HEK293 (cell line): ENCODE data around the gene SPRR2A.

Source experiments
- CTCF ChIA-PET: fragments of 350-600 bp; formaldehyde crosslinking; extraction: SDS; loops from one replicate; lab custom pipeline; 2021; ENCODE audit warnings: antibody characterized with exemption; lab: Yijun Ruan, JAX
- POLR2A ChIA-PET: fragments of 300-600 bp; formaldehyde crosslinking; extraction: SDS; loops from one replicate; lab custom pipeline; 2020; ENCODE audit warnings: antibody characterized with exemption, inconsistent platforms; lab: Yijun Ruan, JAX
- H3K27ac ChIP-seq: fragments of 200-500 bp; sonication (Bioruptor generic); 2 replicates; pipeline ENCODE4 v1.5.1; 2014; ENCODE audit warnings: low read depth, low read length, control low read depth, inconsistent platforms; ENCODE audit errors: extremely low read depth
- H3K36me3 ChIP-seq, 2 experiments: fragments of 200-500 bp in 1 of 2; sonication (Bioruptor generic) in 1 of 2; 1 replicate in 1 of 2; 2 replicates in 1 of 2; pipeline ENCODE4 v1.5.1; 2014 to 2017; ENCODE audit warnings: inconsistent platforms in 2 of 2, low read length in 2 of 2; ENCODE audit not compliant: control insufficient read depth in 2 of 2, insufficient read depth in 1 of 2
- H3K4me1 ChIP-seq: fragments of 200-500 bp; sonication (Bioruptor generic); 2 replicates; pipeline ENCODE4 v1.5.1; 2014; ENCODE audit warnings: mild to moderate bottlenecking, low read length, inconsistent platforms; ENCODE audit not compliant: control insufficient read depth, insufficient read depth
- H3K4me3 ChIP-seq: 2 replicates; pipeline ENCODE4 v1.5.1; 2011; ENCODE audit warnings: low read depth, mild to moderate bottlenecking, control low read depth, low read length, moderate library complexity
- H3K9me3 ChIP-seq: fragments of 200-500 bp; sonication (Bioruptor generic); 2 replicates; pipeline ENCODE4 v1.5.1; 2014; ENCODE audit warnings: low read depth, low read length, inconsistent platforms; ENCODE audit not compliant: control insufficient read depth, insufficient read depth
- GLIS1 ChIP-seq: fragments of 450-650 bp; formaldehyde crosslinking; IDR thresholded peaks from 2 replicates; pipeline ENCODE4 v1.5.1; 2016; ENCODE audit warnings: missing biosample characterization, missing genetic modification characterization
- HOXD13 ChIP-seq: sonication (generic); formaldehyde crosslinking; IDR thresholded peaks from 2 replicates; pipeline ENCODE4 v1.8.0; 2022; ENCODE audit warnings: missing genetic modification reagents, borderline replicate concordance
- IKZF3 ChIP-seq: fragments of 450-650 bp; IDR thresholded peaks from 2 replicates; pipeline ENCODE4 v1.5.0; 2018; ENCODE audit warnings: missing biosample characterization, mild to moderate bottlenecking, missing genetic modification characterization, moderate library complexity
- KLF16 ChIP-seq: fragments of 450-650 bp; formaldehyde crosslinking; IDR thresholded peaks from 2 replicates; pipeline ENCODE4 v1.5.1; 2017; ENCODE audit warnings: missing biosample characterization, missing genetic modification characterization
- SCRT2 ChIP-seq: fragments of 450-650 bp; formaldehyde crosslinking; IDR thresholded peaks from 2 replicates; pipeline ENCODE4 v1.5.1; 2016; ENCODE audit warnings: missing biosample characterization, missing genetic modification characterization
- TCF7L2 ChIP-seq: IDR thresholded peaks from 2 replicates; pipeline ENCODE4 v1.6.1; 2011; ENCODE audit warnings: low read depth, mild to moderate bottlenecking, inconsistent platforms, low read length, moderate library complexity, borderline replicate concordance
- ZBTB48 ChIP-seq: fragments of 450-650 bp; formaldehyde crosslinking; IDR thresholded peaks from 2 replicates; pipeline ENCODE4 v1.5.1; 2016; ENCODE audit warnings: missing biosample characterization, missing genetic modification characterization
- ZNF133 ChIP-seq: fragments of 450-650 bp; formaldehyde crosslinking; IDR thresholded peaks from 2 replicates; pipeline ENCODE4 v1.5.1; 2016; ENCODE audit warnings: missing biosample characterization, missing genetic modification characterization
- ZNF175 ChIP-seq: fragments of 450-650 bp; formaldehyde crosslinking; IDR thresholded peaks from 2 replicates; pipeline ENCODE4 v1.5.1; 2016; ENCODE audit warnings: missing biosample characterization, missing genetic modification characterization
- ZNF202 ChIP-seq: fragments of 450-650 bp; formaldehyde crosslinking; IDR thresholded peaks from 2 replicates; pipeline ENCODE4 v1.5.1; 2016; ENCODE audit warnings: missing biosample characterization, missing genetic modification characterization, borderline replicate concordance
- ZNF214 ChIP-seq: fragments of 450-650 bp; formaldehyde crosslinking; IDR thresholded peaks from 2 replicates; pipeline ENCODE4 v1.5.1; 2017; ENCODE audit warnings: missing biosample characterization, mild to moderate bottlenecking, missing genetic modification characterization, borderline replicate concordance
- ZNF24 ChIP-seq: fragments of 450-650 bp; formaldehyde crosslinking; IDR thresholded peaks from 2 replicates; pipeline ENCODE4 v1.5.1; 2016; ENCODE audit warnings: missing biosample characterization, missing genetic modification characterization
- ZNF302 ChIP-seq: fragments of 450-650 bp; formaldehyde crosslinking; IDR thresholded peaks from 2 replicates; pipeline ENCODE4 v1.5.1; 2016; ENCODE audit warnings: missing biosample characterization, missing genetic modification characterization, low read depth
- ZNF335 ChIP-seq: fragments of 450-650 bp; formaldehyde crosslinking; conservative IDR thresholded peaks from 2 replicates; pipeline ENCODE4 v1.5.1; 2016; ENCODE audit warnings: missing biosample characterization, missing genetic modification characterization
- ZNF341 ChIP-seq: fragments of 450-650 bp; formaldehyde crosslinking; IDR thresholded peaks from 2 replicates; pipeline ENCODE4; 2016; ENCODE audit warnings: low read depth, missing biosample characterization, missing genetic modification characterization
- ZNF350 ChIP-seq: fragments of 450-650 bp; formaldehyde crosslinking; IDR thresholded peaks from 2 replicates; pipeline ENCODE4 v1.5.0; 2017; ENCODE audit warnings: missing biosample characterization, mild to moderate bottlenecking, missing genetic modification characterization
- ZNF423 ChIP-seq: fragments of 450-650 bp; formaldehyde crosslinking; IDR thresholded peaks from 2 replicates; pipeline ENCODE4 v1.5.1; 2016; ENCODE audit warnings: missing biosample characterization, missing genetic modification characterization
- ZNF610 ChIP-seq: fragments of 450-650 bp; formaldehyde crosslinking; IDR thresholded peaks from 2 replicates; pipeline ENCODE4 v1.5.1; 2016; ENCODE audit warnings: missing biosample characterization, missing genetic modification characterization, borderline replicate concordance
- ZNF791 ChIP-seq: fragments of 450-650 bp; formaldehyde crosslinking; IDR thresholded peaks from 2 replicates; pipeline ENCODE4 v1.5.1; 2016; ENCODE audit warnings: missing biosample characterization, missing genetic modification characterization
- ZNF843 ChIP-seq: fragments of 450-650 bp; formaldehyde crosslinking; IDR thresholded peaks from 2 replicates; pipeline ENCODE4 v1.5.1; 2016; ENCODE audit warnings: missing biosample characterization, missing genetic modification characterization
- ZSCAN16 ChIP-seq: fragments of 450-650 bp; formaldehyde crosslinking; IDR thresholded peaks from 2 replicates; pipeline ENCODE4 v1.5.1; 2016; ENCODE audit warnings: missing biosample characterization, missing genetic modification characterization
- ZSCAN23 ChIP-seq: fragments of 450-650 bp; formaldehyde crosslinking; IDR thresholded peaks from 2 replicates; pipeline ENCODE4 v1.5.1; 2016; ENCODE audit warnings: missing biosample characterization, missing genetic modification characterization
- TF ChIP-seq, protein P1 (sequence below): fragments of 450-650 bp; IDR thresholded peaks from 2 replicates; pipeline ENCODE4 v1.5.1; 2018; ENCODE audit warnings: missing biosample characterization, missing genetic modification characterization
- TF ChIP-seq, protein P2 (sequence below): fragments of 450-650 bp; formaldehyde crosslinking; IDR thresholded peaks from 2 replicates; pipeline ENCODE4 v1.5.1; 2016; ENCODE audit warnings: missing biosample characterization, missing genetic modification characterization
- TF ChIP-seq, protein P3 (sequence below): fragments of 450-650 bp; formaldehyde crosslinking; IDR thresholded peaks from 2 replicates; pipeline ENCODE4 v1.5.1; 2017; ENCODE audit warnings: missing biosample characterization, missing genetic modification characterization
- TF ChIP-seq, protein P4 (sequence below): fragments of 450-650 bp; formaldehyde crosslinking; IDR thresholded peaks from 2 replicates; pipeline ENCODE4 v1.5.1; 2016; ENCODE audit warnings: missing biosample characterization, missing genetic modification characterization

The SPRR2A gene

DNA sequence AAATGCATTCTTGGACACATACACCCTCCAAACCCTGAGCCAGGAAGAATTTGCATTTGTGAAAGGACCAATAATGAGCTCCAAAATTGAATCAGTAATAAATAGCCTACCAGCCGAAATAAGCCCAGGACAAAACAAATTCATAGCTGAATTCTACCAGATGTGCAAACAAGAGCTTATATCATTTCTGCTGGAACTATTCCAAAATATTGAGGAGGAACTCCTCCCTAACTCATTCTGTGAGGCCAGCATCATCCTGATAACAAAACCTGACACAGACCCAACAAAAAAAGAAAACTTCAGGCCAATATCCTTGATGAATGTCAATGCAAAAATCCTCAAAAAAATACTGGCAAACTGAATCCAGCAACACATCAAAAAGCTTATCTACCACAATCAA is 30.3 kb upstream of the SPRR2A start:
- ChIA-PET CTCF (no interaction called here), POLR2A (no interaction called here)
- H3K36me3 ChIP-seq = no peaks in the 10 kb centered on the region

DNA sequence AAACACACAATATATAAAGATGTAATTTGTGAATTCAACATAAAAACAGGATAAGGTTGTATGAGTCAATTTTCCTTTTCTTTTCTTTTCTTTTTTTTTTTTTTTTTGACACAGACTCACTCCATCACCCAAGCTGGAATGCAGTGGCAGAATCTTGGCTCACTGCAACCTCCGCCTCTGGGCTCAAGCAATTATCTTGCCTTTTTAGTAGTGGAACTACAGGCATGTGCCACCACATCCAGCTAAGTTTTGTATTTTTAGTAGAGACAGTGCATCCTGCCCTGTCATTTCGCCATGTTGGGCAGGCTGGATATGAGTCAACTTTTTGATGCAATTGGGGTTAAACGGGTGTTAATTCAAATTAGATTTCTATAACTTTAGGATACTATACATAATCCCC is 24.4 kb upstream of the SPRR2A start:
- CTCF ChIA-PET = interaction anchor here (1.2 kb wide), 1 partner anchor 26 kb away, joined by 3 read pairs; no protein-coding TSS in a partner anchor
- no peak overlapping the region for H3K4me3 ChIP-seq
- TF ChIP-seq, protein P1, sequence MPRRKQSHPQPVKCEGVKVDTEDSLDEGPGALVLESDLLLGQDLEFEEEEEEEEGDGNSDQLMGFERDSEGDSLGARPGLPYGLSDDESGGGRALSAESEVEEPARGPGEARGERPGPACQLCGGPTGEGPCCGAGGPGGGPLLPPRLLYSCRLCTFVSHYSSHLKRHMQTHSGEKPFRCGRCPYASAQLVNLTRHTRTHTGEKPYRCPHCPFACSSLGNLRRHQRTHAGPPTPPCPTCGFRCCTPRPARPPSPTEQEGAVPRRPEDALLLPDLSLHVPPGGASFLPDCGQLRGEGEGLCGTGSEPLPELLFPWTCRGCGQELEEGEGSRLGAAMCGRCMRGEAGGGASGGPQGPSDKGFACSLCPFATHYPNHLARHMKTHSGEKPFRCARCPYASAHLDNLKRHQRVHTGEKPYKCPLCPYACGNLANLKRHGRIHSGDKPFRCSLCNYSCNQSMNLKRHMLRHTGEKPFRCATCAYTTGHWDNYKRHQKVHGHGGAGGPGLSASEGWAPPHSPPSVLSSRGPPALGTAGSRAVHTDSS (tag by site-specific recombination) = no peak
- TF ChIP-seq ZNF214 (tag by site-specific recombination) (no peak), ZNF423 (no peak), TCF7L2 (no peak), IKZF3 (tag by site-specific recombination) (no peak)
- no peak overlapping the region for H3K27ac ChIP-seq
- POLR2A ChIA-PET = no interaction called here
- H3K36me3 ChIP-seq = no peaks in the 10 kb centered on the region
- H3K9me3 ChIP-seq = no peaks in the 10 kb centered on the region; the same call in 1 of the 2 replicates
- no peaks in the 10 kb centered on the region for H3K4me1 ChIP-seq

More for the DNA sequence above, 30.3 kb upstream of the SPRR2A start:
- Histone ChIP-seq H3K27ac (no peak overlapping the region), H3K9me3 (no peaks in the 10 kb centered on the region)
- TF ChIP-seq SCRT2 (tag by site-specific recombination) (no peak), ZNF350 (tag by site-specific recombination) (no peak), ZNF335 (tag by site-specific recombination) (no peak), ZSCAN23 (no peak)
- TF ChIP-seq, all 188 proteins: peak for 0
- H3K4me1 ChIP-seq = no peaks in the 10 kb centered on the region
- no peak overlapping the region for H3K4me3 ChIP-seq

DNA sequence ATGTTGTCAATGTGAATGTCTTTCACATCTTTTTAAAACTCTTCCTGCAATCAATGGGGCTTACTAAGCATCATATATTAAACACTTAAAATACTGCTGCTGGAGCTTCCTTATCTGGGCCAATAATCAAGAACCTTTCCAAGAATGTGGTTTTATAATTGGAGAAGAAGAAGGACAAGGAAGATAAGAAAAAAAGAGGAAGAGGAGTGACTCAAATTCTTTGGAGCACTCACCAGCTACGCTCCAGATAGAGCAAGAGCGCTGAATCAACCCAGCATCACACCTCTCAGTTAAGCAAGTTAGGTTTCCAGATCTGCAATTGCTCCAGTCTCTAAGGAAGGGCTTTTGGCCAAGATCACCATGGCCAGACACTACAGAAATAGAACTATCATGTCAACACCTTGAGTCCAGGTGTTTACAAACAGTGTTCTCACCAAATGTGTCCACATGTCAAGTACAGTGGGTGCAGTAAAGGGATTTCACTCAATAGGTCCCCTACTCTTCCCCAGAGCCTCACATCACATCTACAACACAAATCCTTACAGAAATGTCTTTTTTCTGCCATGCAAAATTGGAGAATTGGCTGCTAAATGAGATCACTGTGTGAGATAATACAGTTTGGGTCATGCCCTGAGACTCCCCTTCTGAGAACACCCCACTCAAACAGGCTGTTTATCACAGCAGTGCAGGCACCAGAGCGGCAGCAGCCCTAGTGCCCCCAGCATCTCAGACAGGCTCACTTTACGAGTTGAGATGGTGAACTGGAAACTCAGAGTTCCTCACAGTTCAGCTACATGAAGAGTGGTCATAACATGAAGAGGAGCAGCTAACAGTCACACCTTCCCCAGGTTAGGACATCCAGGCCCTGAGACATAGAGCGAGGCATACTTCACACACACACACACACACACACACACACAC is 15.8 kb upstream of the SPRR2A start:
- H3K9me3 ChIP-seq = no peaks in the 10 kb centered on the region
- no peaks in the 10 kb centered on the region for H3K36me3 ChIP-seq
- CTCF ChIA-PET = no interaction called here
- no peak overlapping the region for H3K4me3 ChIP-seq
- H3K4me1 ChIP-seq = no peaks in the 10 kb centered on the region
- H3K27ac ChIP-seq = no peak overlapping the region
- POLR2A ChIA-PET = no interaction called here
- TF ChIP-seq ZNF843 = no peak
- no peak for TF ChIP-seq ZNF341 (tag by site-specific recombination)
- no peak for TF ChIP-seq ZNF24 (tag by site-specific recombination)
- no peak for TF ChIP-seq KLF16 (tag by site-specific recombination)
- TF ChIP-seq ZNF214 (tag by site-specific recombination) = no peak
- TF ChIP-seq, protein P2, sequence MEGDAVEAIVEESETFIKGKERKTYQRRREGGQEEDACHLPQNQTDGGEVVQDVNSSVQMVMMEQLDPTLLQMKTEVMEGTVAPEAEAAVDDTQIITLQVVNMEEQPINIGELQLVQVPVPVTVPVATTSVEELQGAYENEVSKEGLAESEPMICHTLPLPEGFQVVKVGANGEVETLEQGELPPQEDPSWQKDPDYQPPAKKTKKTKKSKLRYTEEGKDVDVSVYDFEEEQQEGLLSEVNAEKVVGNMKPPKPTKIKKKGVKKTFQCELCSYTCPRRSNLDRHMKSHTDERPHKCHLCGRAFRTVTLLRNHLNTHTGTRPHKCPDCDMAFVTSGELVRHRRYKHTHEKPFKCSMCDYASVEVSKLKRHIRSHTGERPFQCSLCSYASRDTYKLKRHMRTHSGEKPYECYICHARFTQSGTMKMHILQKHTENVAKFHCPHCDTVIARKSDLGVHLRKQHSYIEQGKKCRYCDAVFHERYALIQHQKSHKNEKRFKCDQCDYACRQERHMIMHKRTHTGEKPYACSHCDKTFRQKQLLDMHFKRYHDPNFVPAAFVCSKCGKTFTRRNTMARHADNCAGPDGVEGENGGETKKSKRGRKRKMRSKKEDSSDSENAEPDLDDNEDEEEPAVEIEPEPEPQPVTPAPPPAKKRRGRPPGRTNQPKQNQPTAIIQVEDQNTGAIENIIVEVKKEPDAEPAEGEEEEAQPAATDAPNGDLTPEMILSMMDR (tag by site-specific recombination) = no peak
- TF ChIP-seq, protein P3, sequence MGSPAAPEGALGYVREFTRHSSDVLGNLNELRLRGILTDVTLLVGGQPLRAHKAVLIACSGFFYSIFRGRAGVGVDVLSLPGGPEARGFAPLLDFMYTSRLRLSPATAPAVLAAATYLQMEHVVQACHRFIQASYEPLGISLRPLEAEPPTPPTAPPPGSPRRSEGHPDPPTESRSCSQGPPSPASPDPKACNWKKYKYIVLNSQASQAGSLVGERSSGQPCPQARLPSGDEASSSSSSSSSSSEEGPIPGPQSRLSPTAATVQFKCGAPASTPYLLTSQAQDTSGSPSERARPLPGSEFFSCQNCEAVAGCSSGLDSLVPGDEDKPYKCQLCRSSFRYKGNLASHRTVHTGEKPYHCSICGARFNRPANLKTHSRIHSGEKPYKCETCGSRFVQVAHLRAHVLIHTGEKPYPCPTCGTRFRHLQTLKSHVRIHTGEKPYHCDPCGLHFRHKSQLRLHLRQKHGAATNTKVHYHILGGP (tag by site-specific recombination) = no peak
- TF ChIP-seq ZNF202 (tag by site-specific recombination) = no peak
- no peak for TF ChIP-seq ZNF133 (tag by site-specific recombination)
- TF ChIP-seq HOXD13 = no peak
- no peak for TF ChIP-seq GLIS1 (tag by site-specific recombination)
- TF ChIP-seq ZNF175 (tag by site-specific recombination) = no peak
- no peak for TF ChIP-seq ZNF302 (tag by site-specific recombination)
- no peak for TF ChIP-seq ZNF610 (tag by site-specific recombination)
- TF ChIP-seq ZBTB48 = no peak
- TF ChIP-seq, protein P4, sequence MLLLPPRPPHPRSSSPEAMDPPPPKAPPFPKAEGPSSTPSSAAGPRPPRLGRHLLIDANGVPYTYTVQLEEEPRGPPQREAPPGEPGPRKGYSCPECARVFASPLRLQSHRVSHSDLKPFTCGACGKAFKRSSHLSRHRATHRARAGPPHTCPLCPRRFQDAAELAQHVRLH (tag by site-specific recombination) = no peak
- TF ChIP-seq ZSCAN16 (tag by site-specific recombination) = no peak
- no peak for TF ChIP-seq ZNF791 (tag by site-specific recombination)
